Neutrophil (primary cell): Measurements from ENCODE around the gene SMKR1.

Source experiments
- H3K27ac ChIP-seq: fragments of 200-600 bp; sonication (generic); 2 replicates; pipeline ENCODE4 v1.5.1; 2016; ENCODE audit warnings: mild to moderate bottlenecking, moderate library complexity
- H3K27me3 ChIP-seq: fragments of 200-600 bp; sonication (generic); 2 replicates; pipeline ENCODE4 v1.6.0; 2016; ENCODE audit warnings: mild to moderate bottlenecking
- H3K36me3 ChIP-seq: fragments of 200-600 bp; sonication (generic); 2 replicates; pipeline ENCODE4 v1.5.1; 2017
- H3K4me1 ChIP-seq, 2 experiments: fragments of 200-600 bp in 1 of 2; sonication (generic) in 1 of 2; 1 replicate in 1 of 2; 2 replicates in 1 of 2; pipeline versions ENCODE4 v1.5.1 to v1.6.1; 2013 to 2016; ENCODE audit warnings: low read depth in 1 of 2, low read length in 1 of 2, mild to moderate bottlenecking in 1 of 2, moderate library complexity in 1 of 2; ENCODE audit not compliant: control insufficient read depth in 1 of 2, insufficient read depth in 1 of 2
- H3K4me3 ChIP-seq, 2 experiments: fragments of 200-600 bp in 1 of 2; sonication (generic) in 1 of 2; 1 replicate in 1 of 2; 2 replicates in 1 of 2; pipeline ENCODE4 v1.5.1; 2013 to 2016; ENCODE audit warnings: low read depth in 1 of 2, low read length in 1 of 2, mild to moderate bottlenecking in 1 of 2, moderate library complexity in 1 of 2
- H3K9me3 ChIP-seq: fragments of 200-600 bp; sonication (generic); 2 replicates; pipeline ENCODE4 v1.5.1; 2016
- TF ChIP-seq, protein P1 (sequence below): fragments of 200-600 bp; sonication (generic); IDR thresholded peaks from 2 replicates; pipeline ENCODE4 v1.5.1; 2016; ENCODE audit warnings: antibody characterized with exemption

The SMKR1 gene

DNA sequence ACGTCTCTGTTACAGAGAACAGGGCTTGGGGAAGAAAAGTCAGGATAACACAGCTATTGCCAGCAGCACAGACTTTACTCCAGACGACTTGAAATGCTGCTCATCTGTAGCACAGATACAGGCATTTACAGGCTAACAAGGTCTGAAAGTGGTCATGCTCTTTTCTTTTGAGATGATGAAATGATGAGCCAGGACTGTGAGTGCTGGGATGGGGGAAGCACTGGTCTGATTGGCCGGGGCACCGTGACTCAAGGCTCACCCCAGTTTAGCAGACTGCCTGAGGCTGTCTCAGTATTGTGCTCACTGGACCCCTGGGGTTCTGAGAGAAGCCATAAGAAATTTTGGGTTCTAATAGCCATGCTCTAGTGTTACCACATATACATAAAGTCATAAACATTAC lies 12.4 kb downstream of the SMKR1 start:
- Histone ChIP-seq H3K9me3 (no peaks in the 10 kb centered on the region), H3K4me3 (no peak overlapping the region), H3K36me3 (no peaks in the 10 kb centered on the region), H3K27ac (no peak overlapping the region), H3K27me3 (no peaks in the 10 kb centered on the region), H3K4me1 (no peaks in the 10 kb centered on the region)
- TF ChIP-seq, protein P1, sequence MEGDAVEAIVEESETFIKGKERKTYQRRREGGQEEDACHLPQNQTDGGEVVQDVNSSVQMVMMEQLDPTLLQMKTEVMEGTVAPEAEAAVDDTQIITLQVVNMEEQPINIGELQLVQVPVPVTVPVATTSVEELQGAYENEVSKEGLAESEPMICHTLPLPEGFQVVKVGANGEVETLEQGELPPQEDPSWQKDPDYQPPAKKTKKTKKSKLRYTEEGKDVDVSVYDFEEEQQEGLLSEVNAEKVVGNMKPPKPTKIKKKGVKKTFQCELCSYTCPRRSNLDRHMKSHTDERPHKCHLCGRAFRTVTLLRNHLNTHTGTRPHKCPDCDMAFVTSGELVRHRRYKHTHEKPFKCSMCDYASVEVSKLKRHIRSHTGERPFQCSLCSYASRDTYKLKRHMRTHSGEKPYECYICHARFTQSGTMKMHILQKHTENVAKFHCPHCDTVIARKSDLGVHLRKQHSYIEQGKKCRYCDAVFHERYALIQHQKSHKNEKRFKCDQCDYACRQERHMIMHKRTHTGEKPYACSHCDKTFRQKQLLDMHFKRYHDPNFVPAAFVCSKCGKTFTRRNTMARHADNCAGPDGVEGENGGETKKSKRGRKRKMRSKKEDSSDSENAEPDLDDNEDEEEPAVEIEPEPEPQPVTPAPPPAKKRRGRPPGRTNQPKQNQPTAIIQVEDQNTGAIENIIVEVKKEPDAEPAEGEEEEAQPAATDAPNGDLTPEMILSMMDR = no peak

DNA sequence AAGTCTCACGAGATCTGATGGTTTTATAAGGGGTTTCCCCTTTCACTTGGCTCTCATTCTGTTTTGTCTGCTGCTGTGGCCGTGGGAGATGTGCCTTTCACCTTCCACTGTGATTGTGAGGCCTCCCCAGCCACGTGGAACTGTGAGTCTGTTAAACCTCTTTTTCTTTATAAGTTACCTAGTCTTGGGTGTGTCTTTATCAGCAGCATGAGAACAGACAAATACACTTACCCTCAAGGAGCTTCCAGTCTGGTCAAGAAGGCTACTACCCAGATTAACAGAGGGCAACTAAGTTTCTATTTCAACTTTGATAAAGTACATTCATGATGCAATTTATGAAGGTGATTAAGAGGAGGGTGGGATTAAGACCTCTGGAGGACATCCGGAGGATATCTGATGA lies 13.1 kb downstream of the SMKR1 start:
- no peaks in the 10 kb centered on the region for H3K36me3 ChIP-seq
- H3K9me3 ChIP-seq = no peaks in the 10 kb centered on the region
- H3K27me3 ChIP-seq = no peaks in the 10 kb centered on the region
- TF ChIP-seq, protein P1 = no peak
- no peak overlapping the region for H3K27ac ChIP-seq
- no peaks in the 10 kb centered on the region for H3K4me1 ChIP-seq
- H3K4me3 ChIP-seq = no peak overlapping the region

DNA sequence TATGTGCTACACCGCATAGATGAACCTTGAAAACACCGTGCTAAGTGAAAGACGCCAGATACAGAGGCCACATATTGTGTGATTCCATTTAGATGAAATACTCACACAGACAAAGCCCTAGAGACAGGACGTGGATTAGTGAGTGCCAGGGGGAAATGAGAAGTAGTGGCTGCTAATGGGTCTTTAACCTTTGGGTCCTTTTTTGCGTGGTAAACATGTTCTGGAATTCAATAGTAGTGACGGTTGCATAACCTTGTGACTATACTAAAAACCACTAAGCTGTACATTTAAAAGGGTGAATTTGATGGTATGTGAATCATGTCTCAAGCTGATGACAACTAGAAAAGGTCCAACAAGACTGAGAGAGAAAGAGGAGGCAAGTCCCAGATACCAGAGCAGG lies 15.6 kb downstream of the SMKR1 start:
- Histone ChIP-seq H3K4me1 (no peaks in the 10 kb centered on the region), H3K36me3 (no peaks in the 10 kb centered on the region), H3K27me3 (peaks cover 20% of the 10 kb centered on the region), H3K27ac (no peak overlapping the region), H3K9me3 (no peaks in the 10 kb centered on the region), H3K4me3 (no peak overlapping the region)
- TF ChIP-seq, protein P1 = no peak

DNA sequence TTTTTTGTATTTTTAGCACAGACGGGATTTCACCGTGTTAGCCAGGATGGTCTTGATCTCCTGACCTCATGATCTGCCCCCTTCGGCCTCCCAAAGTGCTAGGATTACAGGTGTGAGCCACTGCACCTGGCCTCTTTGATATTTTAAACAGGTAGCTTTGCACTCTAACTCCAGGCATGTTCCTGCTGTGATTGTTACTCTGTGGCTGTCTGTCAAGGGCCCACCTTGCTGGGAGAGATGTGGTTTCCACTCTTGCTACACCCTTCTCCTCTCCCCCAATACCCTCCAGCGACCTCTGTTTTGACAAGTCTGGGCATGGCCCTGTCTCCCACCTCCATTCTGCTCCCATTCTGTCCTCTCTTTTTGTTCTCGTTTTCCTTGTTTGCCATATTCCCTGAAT lies 17.1 kb downstream of the SMKR1 start:
- Histone ChIP-seq H3K4me3 (no peak overlapping the region), H3K27me3 (peaks cover 26% of the 10 kb centered on the region), H3K27ac (no peak overlapping the region), H3K36me3 (no peaks in the 10 kb centered on the region), H3K9me3 (no peaks in the 10 kb centered on the region), H3K4me1 (no peaks in the 10 kb centered on the region)
- TF ChIP-seq, protein P1 = no peak

DNA sequence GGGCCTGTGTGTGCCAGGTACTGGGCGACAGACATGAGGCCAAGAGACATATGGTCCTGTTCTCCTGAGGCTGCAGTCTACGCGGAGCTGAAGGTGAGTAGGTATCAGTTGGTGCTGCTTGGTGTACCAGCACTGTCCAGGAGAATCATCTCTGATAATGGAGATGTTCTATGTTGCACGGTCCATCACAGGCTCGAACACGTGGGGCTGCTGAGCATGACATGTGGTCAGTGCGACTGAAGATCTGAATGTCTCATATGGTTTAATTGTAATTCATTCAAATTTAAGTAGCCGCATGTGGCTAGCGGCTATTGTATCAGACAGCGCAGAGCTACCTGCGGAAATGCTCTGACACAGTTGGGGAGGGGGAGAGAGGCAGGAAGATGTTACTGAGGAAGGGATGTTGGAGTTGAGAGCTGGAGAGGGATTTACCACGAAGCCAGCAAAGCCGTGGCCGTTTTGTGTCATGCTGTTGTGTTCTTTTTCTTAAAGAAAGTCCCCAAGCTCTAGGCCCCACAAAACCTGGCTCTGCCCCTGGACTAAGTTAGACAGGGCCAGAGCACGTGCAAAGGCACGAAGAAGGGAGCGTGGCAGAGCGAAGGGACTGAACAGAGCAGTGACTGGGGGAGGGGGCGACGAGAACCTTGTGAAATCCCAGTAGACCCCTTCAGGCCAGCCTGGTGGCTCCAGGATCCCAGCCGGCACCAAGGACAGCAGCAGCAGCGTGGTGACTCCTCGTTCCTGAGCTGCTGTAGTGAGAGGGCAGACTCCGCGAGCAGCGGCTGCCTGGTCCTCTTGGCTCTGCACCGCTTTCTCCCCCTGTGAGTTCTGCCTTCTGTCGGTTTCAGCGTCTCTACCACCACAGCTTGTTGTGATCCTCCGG lies 20.0 kb downstream of the SMKR1 start:
- no peaks in the 10 kb centered on the region for H3K9me3 ChIP-seq

More for the DNA sequence above, 20.0 kb downstream of the SMKR1 start:
- H3K4me1 ChIP-seq = no peaks in the 10 kb centered on the region
- no peak overlapping the region for H3K4me3 ChIP-seq
- H3K36me3 ChIP-seq = no peaks in the 10 kb centered on the region
- TF ChIP-seq, protein P1 = no peak
- H3K27me3 ChIP-seq = peaks cover 26% of the 10 kb centered on the region
- no peak overlapping the region for H3K27ac ChIP-seq
